DOHH2 (cell line): ENCODE data around the gene EDAR.

ENCODE experiments used
- H3F3A ChIP-seq: fragments of 200-600 bp; sonication (generic), shearing (Covaris generic); 2 replicates; pipeline ENCODE4 v1.6.0; 2016; ENCODE audit warnings: antibody characterized with exemption, mild to moderate bottlenecking; ENCODE audit not compliant: control insufficient read depth, insufficient read depth
- H3K27ac ChIP-seq: fragments of 200-600 bp; sonication (generic); 2 replicates; pipeline ENCODE4 v1.5.1; 2014; ENCODE audit warnings: low read depth, mild to moderate bottlenecking, low read length, moderate library complexity
- H3K27me3 ChIP-seq: fragments of 200-600 bp; sonication (generic); 2 replicates; pipeline ENCODE4 v1.6.1; 2014; ENCODE audit warnings: mild to moderate bottlenecking, low read length, mixed read lengths; ENCODE audit not compliant: control insufficient read depth
- H3K36me3 ChIP-seq: fragments of 200-600 bp; sonication (generic); 2 replicates; pipeline ENCODE4 v1.6.1; 2014; ENCODE audit warnings: mild to moderate bottlenecking, low read length, moderate library complexity, mixed read lengths; ENCODE audit not compliant: control insufficient read depth
- H3K4me1 ChIP-seq: fragments of 200-600 bp; sonication (generic); 2 replicates; pipeline ENCODE4 v1.6.1; 2014; ENCODE audit warnings: mild to moderate bottlenecking, low read length, mixed read lengths; ENCODE audit not compliant: control insufficient read depth
- H3K4me2 ChIP-seq: fragments of 200-600 bp; sonication (generic); 2 replicates; pipeline ENCODE4 v1.6.0; 2014; ENCODE audit warnings: mild to moderate bottlenecking, low read length, moderate library complexity
- H3K4me3 ChIP-seq: fragments of 200-600 bp; sonication (generic); 2 replicates; pipeline ENCODE4 v1.5.1; 2014; ENCODE audit warnings: mild to moderate bottlenecking, low read length, mixed read lengths
- H3K79me2 ChIP-seq: fragments of 200-600 bp; sonication (generic); 2 replicates; pipeline ENCODE4 v1.6.1; 2014; ENCODE audit warnings: mild to moderate bottlenecking, low read length, mixed read lengths; ENCODE audit not compliant: control insufficient read depth
- H3K9me2 ChIP-seq: fragments of 200-600 bp; sonication (generic); replicated peaks from 2 replicates; pipeline ENCODE4 v1.6.1; 2014; ENCODE audit warnings: mild to moderate bottlenecking, low read length, mixed read lengths; ENCODE audit not compliant: control insufficient read depth
- H3K9me3 ChIP-seq: fragments of 200-600 bp; sonication (generic); 2 replicates; pipeline ENCODE4 v1.6.1; 2014; ENCODE audit warnings: antibody characterized with exemption, low read length, mixed read lengths; ENCODE audit not compliant: control insufficient read depth, insufficient read depth
- H4K20me1 ChIP-seq: fragments of 200-600 bp; sonication (generic); 2 replicates; pipeline ENCODE4 v1.6.0; 2014; ENCODE audit warnings: low read depth, mild to moderate bottlenecking, antibody characterized with exemption, low read length, moderate library complexity; ENCODE audit not compliant: control insufficient read depth, insufficient read depth
- CTCF ChIP-seq: fragments of 200-600 bp; sonication (generic); IDR thresholded peaks from one replicate; pipeline ENCODE4 v1.5.1; 2014; ENCODE audit warnings: antibody characterized with exemption, mild to moderate bottlenecking, low read depth, low read length; ENCODE audit not compliant: poor library complexity, severe bottlenecking
- EZH2phosphoT487 ChIP-seq: fragments of 200-600 bp; sonication (generic); IDR thresholded peaks from 2 replicates; pipeline ENCODE4 v1.6.1; 2017; ENCODE audit warnings: borderline replicate concordance, mild to moderate bottlenecking, antibody characterized with exemption, low read length, moderate library complexity, mixed read lengths

EDAR gene

GRCh38 chr2:108988796-108989713 is at the start of gene EDAR:
Gene EDAR (minus strand): TSS chr2:108989220. CDS start chr2:108931014, 58,206 bp downstream.
- no peaks in the 10 kb centered on the region for H4K20me1 ChIP-seq
- no peak within 1 kb of the TSS for H3K27ac ChIP-seq
- no peaks in the 10 kb centered on the region for H3F3A ChIP-seq
- H3K79me2 ChIP-seq, result no peaks in the 10 kb centered on the region
- no peak within 1 kb of the TSS for H3K4me2 ChIP-seq
- no peak for TF ChIP-seq EZH2phosphoT487
- peak; percentile 39 for TF ChIP-seq CTCF
- H3K9me3 ChIP-seq, result no peaks in the 10 kb centered on the region
- no peaks in the 10 kb centered on the region for H3K36me3 ChIP-seq
- H3K4me1 ChIP-seq, result no peaks in the 10 kb centered on the region
- no peak within 1 kb of the TSS for H3K4me3 ChIP-seq
- H3K9me2 ChIP-seq, result no peaks in the 10 kb centered on the region
- H3K27me3 ChIP-seq, result 0 out of 2 replicates have a peak, but pooled peaks cover 2% of the 10 kb centered on the region

GRCh38 chr2:109033171-109033570 is 44.2 kb upstream of the EDAR start:
- Histone ChIP-seq H3K4me2 (no peak overlapping the region), H3K4me3 (no peak overlapping the region), H4K20me1 (no peaks in the 10 kb centered on the region), H3F3A (no peaks in the 10 kb centered on the region), H3K27ac (no peak overlapping the region), H3K79me2 (no peaks in the 10 kb centered on the region), H3K4me1 (peaks cover 15% of the 10 kb centered on the region), H3K27me3 (peaks cover 10% of the 10 kb centered on the region), H3K9me2 (no peaks in the 10 kb centered on the region), H3K9me3 (no peaks in the 10 kb centered on the region), H3K36me3 (no peaks in the 10 kb centered on the region)
- TF ChIP-seq EZH2phosphoT487 (no peak), CTCF (no peak)

GRCh38 chr2:109032229-109032820 is 43.3 kb upstream of the EDAR start:
- Histone ChIP-seq H3K9me3 (no peaks in the 10 kb centered on the region), H3K4me2 (peak overlapping the region; percentile 81), H3K27me3 (peaks cover 4% of the 10 kb centered on the region; the same call in 1 of the 2 replicates), H3K79me2 (no peaks in the 10 kb centered on the region), H3K27ac (no peak overlapping the region), H3K9me2 (no peaks in the 10 kb centered on the region), H3K4me3 (peak overlapping the region; percentile 67), H3K36me3 (no peaks in the 10 kb centered on the region), H3F3A (no peaks in the 10 kb centered on the region), H3K4me1 (peaks cover 15% of the 10 kb centered on the region), H4K20me1 (no peaks in the 10 kb centered on the region)
- TF ChIP-seq CTCF (no peak), EZH2phosphoT487 (no peak)
